ENCODE measurements around the gene TEX35.

DNA sequence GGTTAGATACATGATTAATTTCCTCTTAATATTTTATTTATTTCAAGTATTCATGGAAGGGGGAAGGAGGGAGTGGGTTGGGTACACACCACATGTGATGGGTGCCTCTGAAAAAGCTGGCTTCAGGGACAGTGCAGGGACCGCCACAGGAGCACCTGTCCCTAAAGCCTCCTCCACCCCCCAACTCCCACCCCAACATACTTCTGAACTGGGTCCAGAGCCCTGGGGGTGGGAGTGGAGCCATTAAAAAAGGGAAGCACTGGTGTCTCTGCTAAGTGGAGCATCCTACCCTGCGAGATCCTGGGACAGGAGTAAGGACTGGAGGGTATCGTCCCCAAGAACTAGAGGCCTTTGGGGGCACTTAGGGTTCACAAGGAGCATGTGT, 10.6 kb upstream of the TEX35 start:
- TF ChIP-seq EZH2 (IDR thresholded peaks at IDR 0.05; ENCODE audit: insufficient read depth, poor library complexity, severe bottlenecking) (no peak), EZH2phosphoT487 (IDR thresholded peaks at IDR 0.05; ENCODE audit: insufficient read depth, low read depth) (no peak)

All from GM23248 (cell line).